ENCODE data around the gene RREB1. TPM values are rescaled to one million over a fixed set of nuclear protein-coding genes. Genes with fewer than 3 reads are reported as not detected.

Gene RREB1
- total and polyA plus RNA-seq, 9 donors: 7.3 to 64.4 (median 50.1) TPM

GRCh38 chr6:7073821-7074525 is 33.8 kb upstream of the RREB1 start:
- intact Hi-C loops (cut with DNase I): no loop called here
- H3K4me1 ChIP-seq (ENCODE audit: insufficient read depth): no peaks in the 10 kb centered on the region
- WGBS, 3 donors: 65 to 74% (median 74%) methylated on average over 9 of the region's 9 CpGs
- no peaks in the 10 kb centered on the region for H3K36me3 ChIP-seq
- DNase-seq: peak in 4 of 5 donors; percentile 29 to 51 (median 38)
- no peak for TF ChIP-seq EP300 (IDR thresholded peaks at IDR 0.05)
- TF ChIP-seq, protein P1, sequence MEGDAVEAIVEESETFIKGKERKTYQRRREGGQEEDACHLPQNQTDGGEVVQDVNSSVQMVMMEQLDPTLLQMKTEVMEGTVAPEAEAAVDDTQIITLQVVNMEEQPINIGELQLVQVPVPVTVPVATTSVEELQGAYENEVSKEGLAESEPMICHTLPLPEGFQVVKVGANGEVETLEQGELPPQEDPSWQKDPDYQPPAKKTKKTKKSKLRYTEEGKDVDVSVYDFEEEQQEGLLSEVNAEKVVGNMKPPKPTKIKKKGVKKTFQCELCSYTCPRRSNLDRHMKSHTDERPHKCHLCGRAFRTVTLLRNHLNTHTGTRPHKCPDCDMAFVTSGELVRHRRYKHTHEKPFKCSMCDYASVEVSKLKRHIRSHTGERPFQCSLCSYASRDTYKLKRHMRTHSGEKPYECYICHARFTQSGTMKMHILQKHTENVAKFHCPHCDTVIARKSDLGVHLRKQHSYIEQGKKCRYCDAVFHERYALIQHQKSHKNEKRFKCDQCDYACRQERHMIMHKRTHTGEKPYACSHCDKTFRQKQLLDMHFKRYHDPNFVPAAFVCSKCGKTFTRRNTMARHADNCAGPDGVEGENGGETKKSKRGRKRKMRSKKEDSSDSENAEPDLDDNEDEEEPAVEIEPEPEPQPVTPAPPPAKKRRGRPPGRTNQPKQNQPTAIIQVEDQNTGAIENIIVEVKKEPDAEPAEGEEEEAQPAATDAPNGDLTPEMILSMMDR (IDR thresholded peaks at IDR 0.05): no peak
- TF ChIP-seq POLR2A (IDR thresholded peaks at IDR 0.05): no peak
- H3K9me3 ChIP-seq: no peaks in the 10 kb centered on the region
- no peaks in the 10 kb centered on the region for H3K27me3 ChIP-seq
- H3K4me3 ChIP-seq: no peak overlapping the region
- no peak overlapping the region for H3K27ac ChIP-seq

- H3K27ac ChIP-seq: no peak overlapping the region
- no peaks in the 10 kb centered on the region for H3K4me1 ChIP-seq (ENCODE audit: insufficient read depth)
- no peak for DNase-seq
- H3K4me3 ChIP-seq: no peak overlapping the region
- H3K9me3 ChIP-seq: no peaks in the 10 kb centered on the region
- intact Hi-C loops (cut with DNase I): no loop called here
- TF ChIP-seq POLR2A (IDR thresholded peaks at IDR 0.05) (no peak), EP300 (IDR thresholded peaks at IDR 0.05) (no peak)
- TF ChIP-seq, protein P1 (IDR thresholded peaks at IDR 0.05): no peak
- H3K27me3 ChIP-seq: no peaks in the 10 kb centered on the region
- WGBS, 3 donors: 97 to 98% (median 97%) methylated on average over 3 of the region's 3 CpGs
- no peaks in the 10 kb centered on the region for H3K36me3 ChIP-seq
Measured at GRCh38 chr6:7074870-7075269, 32.9 kb upstream of the RREB1 start.

GRCh38 chr6:7075341-7076000 is 32.3 kb upstream of the RREB1 start:
- no peak for DNase-seq
- H3K4me3 ChIP-seq: no peak overlapping the region
- H3K4me1 ChIP-seq (ENCODE audit: insufficient read depth): no peaks in the 10 kb centered on the region
- H3K27ac ChIP-seq: no peak overlapping the region
- intact Hi-C loops (cut with DNase I): no loop called here
- WGBS, 3 donors: 95 to 98% (median 97%) methylated on average over 7 of the region's 7 CpGs
- H3K27me3 ChIP-seq: no peaks in the 10 kb centered on the region
- no peaks in the 10 kb centered on the region for H3K9me3 ChIP-seq
- no peaks in the 10 kb centered on the region for H3K36me3 ChIP-seq
- TF ChIP-seq EP300 (IDR thresholded peaks at IDR 0.05) (no peak), POLR2A (IDR thresholded peaks at IDR 0.05) (no peak)
- TF ChIP-seq, protein P1 (IDR thresholded peaks at IDR 0.05): no peak

GRCh38 chr6:7077856-7078255 is 29.9 kb upstream of the RREB1 start:
- no peaks in the 10 kb centered on the region for H3K27me3 ChIP-seq
- intact Hi-C loops (cut with DNase I): no loop called here
- no peak overlapping the region for H3K27ac ChIP-seq
- H3K36me3 ChIP-seq: no peaks in the 10 kb centered on the region
- H3K4me3 ChIP-seq: no peak overlapping the region
- DNase-seq: no peak
- no peaks in the 10 kb centered on the region for H3K9me3 ChIP-seq
- no peaks in the 10 kb centered on the region for H3K4me1 ChIP-seq (ENCODE audit: insufficient read depth)
- TF ChIP-seq, protein P1 (IDR thresholded peaks at IDR 0.05): no peak
- TF ChIP-seq POLR2A (IDR thresholded peaks at IDR 0.05): no peak
- no peak for TF ChIP-seq EP300 (IDR thresholded peaks at IDR 0.05)
- WGBS, 3 donors: 81 to 93% (median 83%) methylated on average over 2 of the region's 2 CpGs
